Measurements from ENCODE around the gene EDEM3. TPM values are rescaled to one million over a fixed set of nuclear protein-coding genes. Genes with fewer than 3 reads are reported as not detected.

The EDEM3 gene
- polyA plus RNA-seq, 3 donors, result 15.5 to 21.9 (median 18.0) TPM

DNA sequence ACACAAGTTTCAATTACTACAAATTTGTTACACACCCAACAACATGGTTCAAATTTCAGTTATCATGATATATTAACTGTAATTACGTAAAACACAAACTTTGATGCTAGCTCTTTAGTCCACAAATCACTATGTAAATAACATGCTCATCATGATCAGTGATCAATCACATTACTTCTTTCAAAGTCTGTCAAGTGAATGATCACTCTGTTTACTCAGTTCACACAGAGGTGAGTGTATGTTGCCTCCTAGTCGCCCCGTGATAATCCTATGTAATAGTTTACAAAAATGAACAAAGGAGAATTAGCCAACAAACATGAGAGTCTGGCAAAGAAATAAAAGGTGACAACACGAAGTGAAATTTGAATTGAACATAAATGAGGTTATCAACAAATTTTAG lies 14.3 kb downstream of the EDEM3 start:
- Mint-ChIP-seq H3K27ac (no peak overlapping the region), H3K4me3 (no peak overlapping the region), H3K27me3 (ENCODE audit: low read depth in 3 of 3) (no peaks in the 10 kb centered on the region), H3K36me3 (peaks cover 27 to 36% of the 10 kb centered on the region in 2 donors), H3K4me1 (peaks cover 12% of the 10 kb centered on the region), H3K9me3 (no peaks in the 10 kb centered on the region)
- H3K9ac ChIP-seq (ENCODE audit: insufficient read depth, low read length, poor library complexity, severe bottlenecking), result no peak overlapping the region
- H3K79me2 ChIP-seq (ENCODE audit: insufficient read depth, low read length), result peaks cover 53% of the 10 kb centered on the region
- no peak overlapping the region for H3K4me2 ChIP-seq (replicated peaks; ENCODE audit: extremely low read depth, low read length, poor library complexity, severe bottlenecking)
- WGBS (ENCODE audit: insufficient coverage), result no CpG with 5 or more reads among the region's 4 CpGs
- TF ChIP-seq, protein P1, sequence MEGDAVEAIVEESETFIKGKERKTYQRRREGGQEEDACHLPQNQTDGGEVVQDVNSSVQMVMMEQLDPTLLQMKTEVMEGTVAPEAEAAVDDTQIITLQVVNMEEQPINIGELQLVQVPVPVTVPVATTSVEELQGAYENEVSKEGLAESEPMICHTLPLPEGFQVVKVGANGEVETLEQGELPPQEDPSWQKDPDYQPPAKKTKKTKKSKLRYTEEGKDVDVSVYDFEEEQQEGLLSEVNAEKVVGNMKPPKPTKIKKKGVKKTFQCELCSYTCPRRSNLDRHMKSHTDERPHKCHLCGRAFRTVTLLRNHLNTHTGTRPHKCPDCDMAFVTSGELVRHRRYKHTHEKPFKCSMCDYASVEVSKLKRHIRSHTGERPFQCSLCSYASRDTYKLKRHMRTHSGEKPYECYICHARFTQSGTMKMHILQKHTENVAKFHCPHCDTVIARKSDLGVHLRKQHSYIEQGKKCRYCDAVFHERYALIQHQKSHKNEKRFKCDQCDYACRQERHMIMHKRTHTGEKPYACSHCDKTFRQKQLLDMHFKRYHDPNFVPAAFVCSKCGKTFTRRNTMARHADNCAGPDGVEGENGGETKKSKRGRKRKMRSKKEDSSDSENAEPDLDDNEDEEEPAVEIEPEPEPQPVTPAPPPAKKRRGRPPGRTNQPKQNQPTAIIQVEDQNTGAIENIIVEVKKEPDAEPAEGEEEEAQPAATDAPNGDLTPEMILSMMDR (IDR thresholded peaks at IDR 0.05), result no peak
- H3K9me3 ChIP-seq (replicated peaks in 1 of 2; ENCODE audit: control insufficient read depth in 1 of 2, insufficient read depth in 1 of 2, low read length in 2 of 2), result no peaks in the 10 kb centered on the region
- peaks cover 18 to 45% of the 10 kb centered on the region in 2 donors for H3K36me3 ChIP-seq (replicated peaks in 1 of 2; ENCODE audit: control insufficient read depth in 1 of 2, insufficient read depth in 2 of 2, low read length in 2 of 2)
- no peaks in the 10 kb centered on the region for H3K27me3 ChIP-seq (ENCODE audit: control insufficient read depth in 2 of 2, insufficient read depth in 2 of 2, low read length in 2 of 2)
- intact Hi-C loops (cut with micrococcal nuclease), result no loop called here
- peaks cover 57% of the 10 kb centered on the region for H4K20me1 ChIP-seq (ENCODE audit: insufficient read depth, low read length)
- H3K4me1 ChIP-seq (ENCODE audit: control insufficient read depth in 1 of 2, insufficient read depth in 2 of 2, low read length in 2 of 2), result peaks cover 0 to 9% of the 10 kb centered on the region in 2 donors
- H2AFZ ChIP-seq (ENCODE audit: insufficient read depth, low read depth, low read length, poor library complexity, severe bottlenecking), result no peak overlapping the region
- DNase-seq, result no peak
- no peak overlapping the region for H3K4me3 ChIP-seq (replicated peaks in 1 of 3; ENCODE audit: low read depth in 2 of 3, low read length in 3 of 3)
- H3K27ac ChIP-seq (ENCODE audit: low read depth in 1 of 2, low read length in 2 of 2), result peak overlapping the region in 1 of 2 donors; percentile 15

DNA sequence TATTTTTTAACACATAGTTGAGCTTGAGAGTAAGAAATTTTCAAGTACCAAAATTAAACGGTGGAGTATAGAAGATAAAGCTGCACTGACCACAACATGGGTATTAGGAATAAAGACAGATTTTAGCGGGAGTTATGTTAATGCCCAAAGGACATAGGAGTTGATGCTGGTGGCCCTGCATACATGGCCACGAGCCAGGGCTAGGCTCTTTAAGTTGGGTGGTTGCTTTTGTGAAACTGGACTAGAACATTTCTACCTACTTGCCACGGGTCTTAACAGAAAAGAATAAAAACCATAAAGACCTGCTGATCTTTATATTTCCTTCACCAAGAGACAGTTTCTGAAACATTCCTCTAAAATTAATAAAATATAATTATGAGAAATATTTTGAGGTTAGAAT lies 14.9 kb downstream of the EDEM3 start:
- H3K4me3 Mint-ChIP-seq, result no peak overlapping the region

More for the DNA sequence above, 14.9 kb downstream of the EDEM3 start:
- Histone ChIP-seq H3K9ac (ENCODE audit: insufficient read depth, low read length, poor library complexity, severe bottlenecking) (no peak overlapping the region), H4K20me1 (ENCODE audit: insufficient read depth, low read length) (peaks cover 57% of the 10 kb centered on the region), H2AFZ (ENCODE audit: insufficient read depth, low read depth, low read length, poor library complexity, severe bottlenecking) (no peak overlapping the region), H3K9me3 (replicated peaks in 1 of 2; ENCODE audit: control insufficient read depth in 1 of 2, insufficient read depth in 1 of 2, low read length in 2 of 2) (no peaks in the 10 kb centered on the region), H3K4me1 (ENCODE audit: control insufficient read depth in 1 of 2, insufficient read depth in 2 of 2, low read length in 2 of 2) (peaks cover 0 to 9% of the 10 kb centered on the region in 2 donors), H3K36me3 (replicated peaks in 1 of 2; ENCODE audit: control insufficient read depth in 1 of 2, insufficient read depth in 2 of 2, low read length in 2 of 2) (peaks cover 18 to 48% of the 10 kb centered on the region in 2 donors), H3K4me2 (replicated peaks; ENCODE audit: extremely low read depth, low read length, poor library complexity, severe bottlenecking) (no peak overlapping the region), H3K27me3 (ENCODE audit: control insufficient read depth in 2 of 2, insufficient read depth in 2 of 2, low read length in 2 of 2) (no peaks in the 10 kb centered on the region), H3K4me3 (replicated peaks in 1 of 3; ENCODE audit: low read depth in 2 of 3, low read length in 3 of 3) (no peak overlapping the region), H3K79me2 (ENCODE audit: insufficient read depth, low read length) (peaks cover 47% of the 10 kb centered on the region), H3K27ac (ENCODE audit: low read depth in 1 of 2, low read length in 2 of 2) (no peak overlapping the region)
- intact Hi-C loops (cut with micrococcal nuclease), result no loop called here
- peaks cover 12% of the 10 kb centered on the region for H3K4me1 Mint-ChIP-seq
- peaks cover 24 to 39% of the 10 kb centered on the region in 2 donors for H3K36me3 Mint-ChIP-seq
- TF ChIP-seq, protein P1 (IDR thresholded peaks at IDR 0.05), result no peak
- no peak overlapping the region for H3K27ac Mint-ChIP-seq
- H3K9me3 Mint-ChIP-seq, result no peaks in the 10 kb centered on the region
- no peaks in the 10 kb centered on the region for H3K27me3 Mint-ChIP-seq (ENCODE audit: low read depth in 3 of 3)
- DNase-seq, result no peak
- WGBS (ENCODE audit: insufficient coverage), result 100% methylated on average over 1 of the region's 4 CpGs
